Measurements from ENCODE around the gene MYOM3. TPM values are rescaled to one million over a fixed set of nuclear protein-coding genes. Genes with fewer than 3 reads are reported as not detected.

MYOM3 gene
- total and polyA plus RNA-seq, 7 donors, result under 0.01 to 3.7 (median 3.0) TPM; not detected in 2

DNA sequence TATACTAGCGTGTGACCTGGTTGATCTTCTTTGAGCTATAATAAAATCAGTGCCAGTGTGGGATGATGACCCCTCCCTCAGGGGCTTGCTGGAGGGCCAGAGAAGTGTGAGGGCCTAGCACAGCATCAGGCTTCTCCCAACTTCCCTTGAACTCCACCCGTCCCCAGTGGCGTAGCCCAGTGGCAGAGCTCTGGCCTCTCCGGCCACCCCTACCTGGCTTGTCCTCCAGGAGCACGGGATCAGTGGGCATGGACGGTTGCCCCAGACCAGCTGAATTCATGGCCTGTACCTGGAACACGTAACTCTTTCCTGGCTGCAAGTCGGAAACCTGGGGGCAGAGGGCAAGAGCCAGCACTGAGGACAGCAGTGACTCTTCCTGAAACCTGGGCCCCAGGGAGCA is 36.0 kb downstream of the MYOM3 start:
- TF ChIP-seq POLR2AphosphoS5 (IDR thresholded peaks at IDR 0.05) (no peak), POLR2A (IDR thresholded peaks at IDR 0.05) (no peak), CTCF (IDR thresholded peaks at IDR 0.05) (no peak), EP300 (IDR thresholded peaks at IDR 0.05) (no peak)
- H3K36me3 ChIP-seq, result no peaks in the 10 kb centered on the region
- H3K27ac ChIP-seq, result no peak overlapping the region
- H3K4me3 ChIP-seq, result no peak overlapping the region
- peaks cover 0 to 4% (median under 1%) of the 10 kb centered on the region in 4 donors for H3K4me1 ChIP-seq
- H3K27me3 ChIP-seq, result no peaks in the 10 kb centered on the region
- no peaks in the 10 kb centered on the region for H3K9me3 ChIP-seq
- intact Hi-C loops (cut with DNase I), result no loop called here
- WGBS, 2 donors, result 90 to 91% methylated on average over 8 of the region's 8 CpGs
- no peak for DNase-seq

- TF ChIP-seq CTCF (IDR thresholded peaks at IDR 0.05) (no peak), POLR2A (IDR thresholded peaks at IDR 0.05) (no peak), POLR2AphosphoS5 (IDR thresholded peaks at IDR 0.05) (no peak), EP300 (IDR thresholded peaks at IDR 0.05) (no peak)
- H3K27ac ChIP-seq, result no peak overlapping the region
- intact Hi-C loops (cut with DNase I), result no loop called here
- DNase-seq, result no peak
- peaks cover 0 to 8% (median 2%) of the 10 kb centered on the region in 4 donors for H3K4me1 ChIP-seq
- no peaks in the 10 kb centered on the region for H3K27me3 ChIP-seq
- WGBS, 2 donors, result 70 to 87% methylated on average over 4 of the region's 4 CpGs
- no peaks in the 10 kb centered on the region for H3K9me3 ChIP-seq
- H3K36me3 ChIP-seq, result no peaks in the 10 kb centered on the region
- no peak overlapping the region for H3K4me3 ChIP-seq
Measured at GRCh38 chr1:24075590-24075854, 36.4 kb downstream of the MYOM3 start.

GRCh38 chr1:24074817-24075589 is 36.9 kb downstream of the MYOM3 start:
- DNase-seq, result no peak
- no peaks in the 10 kb centered on the region for H3K27me3 ChIP-seq
- no peak overlapping the region for H3K27ac ChIP-seq
- H3K4me1 ChIP-seq, result peaks cover 0 to 8% (median 2%) of the 10 kb centered on the region in 4 donors
- no peak for TF ChIP-seq POLR2AphosphoS5 (IDR thresholded peaks at IDR 0.05)
- TF ChIP-seq EP300 (IDR thresholded peaks at IDR 0.05), result no peak
- no peak for TF ChIP-seq CTCF (IDR thresholded peaks at IDR 0.05)
- TF ChIP-seq POLR2A (IDR thresholded peaks at IDR 0.05), result no peak
- H3K9me3 ChIP-seq, result no peaks in the 10 kb centered on the region
- WGBS, 2 donors, result 73 to 86% methylated on average over 15 of the region's 15 CpGs
- no peaks in the 10 kb centered on the region for H3K36me3 ChIP-seq
- intact Hi-C loops (cut with DNase I), result no loop called here
- no peak overlapping the region for H3K4me3 ChIP-seq

- Histone ChIP-seq H3K36me3 (no peaks in the 10 kb centered on the region), H3K27me3 (no peaks in the 10 kb centered on the region), H3K4me3 (no peak overlapping the region), H3K27ac (no peak overlapping the region), H3K9me3 (no peaks in the 10 kb centered on the region), H3K4me1 (peaks cover 0 to 8% (median 2%) of the 10 kb centered on the region in 4 donors)
- TF ChIP-seq CTCF (IDR thresholded peaks at IDR 0.05) (no peak), POLR2AphosphoS5 (IDR thresholded peaks at IDR 0.05) (no peak), EP300 (IDR thresholded peaks at IDR 0.05) (no peak), POLR2A (IDR thresholded peaks at IDR 0.05) (no peak)
- intact Hi-C loops (cut with DNase I), result no loop called here
- DNase-seq, result no peak
- 84 to 86% methylated on average over 5 of the region's 5 CpGs for WGBS, 2 donors
Measured at GRCh38 chr1:24074196-24074595, 37.7 kb downstream of the MYOM3 start.

GRCh38 chr1:24071941-24072340 is 40.0 kb downstream of the MYOM3 start:
- intact Hi-C loops (cut with DNase I), result loop anchor here (1.0 to 2.0 kb wide), 2 partner anchors 40 to 319 kb away; partner anchors contain the start of gene MYOM3
- Histone ChIP-seq H3K27ac (no peak overlapping the region), H3K27me3 (no peaks in the 10 kb centered on the region), H3K4me1 (peaks cover 0 to 8% (median 2%) of the 10 kb centered on the region in 4 donors), H3K9me3 (no peaks in the 10 kb centered on the region), H3K36me3 (no peaks in the 10 kb centered on the region), H3K4me3 (no peak overlapping the region)
- DNase-seq, result no peak
- no peak for TF ChIP-seq EP300 (IDR thresholded peaks at IDR 0.05)
- TF ChIP-seq POLR2AphosphoS5 (IDR thresholded peaks at IDR 0.05), result no peak
- no peak for TF ChIP-seq CTCF (IDR thresholded peaks at IDR 0.05)
- no peak for TF ChIP-seq POLR2A (IDR thresholded peaks at IDR 0.05)
- WGBS, 2 donors, result 92 to 93% methylated on average over 7 of the region's 7 CpGs
